Gastrocnemius medialis (tissue), 4 donors: ENCODE measurements around the gene PPM1K. TPM values are rescaled to one million over a fixed set of nuclear protein-coding genes. Genes with fewer than 3 reads are reported as not detected.

Source experiments
- ATAC-seq, 2 donors: fragments of 150-250 bp; one replicate each; pipeline ENCODE4 v1.9.1; 2016
- DNase-seq, 2 donors: peaks; one replicate each; pipeline ENCODE4 v3.0.0-alpha.2; 2019
- H3K27ac ChIP-seq, 4 donors: fragments of 200-600 bp; sonication (generic); 1 replicate in 1 of 4; 2 replicates in 3 of 4; pipeline ENCODE4 v1.5.1; 2016 to 2018; ENCODE audit warnings: mild to moderate bottlenecking in 2 of 4, moderate library complexity in 1 of 4
- H3K27me3 ChIP-seq, 3 donors: fragments of 200-600 bp; sonication (generic) in 2 of 3; 1 replicate in 1 of 3; 2 replicates in 2 of 3; pipeline versions ENCODE4 v1.5.1 to v1.6.0; 2016 to 2019; ENCODE audit warnings: mild to moderate bottlenecking in 1 of 3, moderate library complexity in 1 of 3
- H3K36me3 ChIP-seq, 2 donors: fragments of 200-600 bp; sonication (generic) in 1 of 2; one replicate each; pipeline ENCODE4 v1.5.1; 2017 to 2018
- H3K4me1 ChIP-seq, 2 donors: fragments of 200-600 bp; sonication (generic) in 1 of 2; one replicate each; pipeline ENCODE4 v1.5.1; 2016 to 2017; ENCODE audit warnings: mild to moderate bottlenecking in 2 of 2
- H3K4me3 ChIP-seq, 4 donors: fragments of 200-600 bp; sonication (generic) in 3 of 4; 1 replicate in 1 of 4; 2 replicates in 3 of 4; pipeline ENCODE4 v1.5.1; 2016 to 2019; ENCODE audit warnings: mild to moderate bottlenecking in 2 of 4
- H3K9me3 ChIP-seq, 3 donors: fragments of 200-600 bp; sonication (generic) in 2 of 3; 1 replicate in 1 of 3; 2 replicates in 2 of 3; pipeline ENCODE4 v1.5.1; 2016 to 2019
- CTCF ChIP-seq, 5 experiments: fragments of 450-650 bp in 3 of 5; fragments of 200-600 bp in 2 of 5; sonication (generic) in 2 of 5; IDR thresholded peaks in 4 of 5; conservative IDR thresholded peaks in 1 of 5; 1 replicate in 4 of 5; 2 replicates in 1 of 5; pipeline ENCODE4 v1.5.1; 2016 to 2019; ENCODE audit warnings: antibody characterized with exemption in 5 of 5, mild to moderate bottlenecking in 3 of 5, moderate library complexity in 3 of 5
- POLR2A ChIP-seq, 2 donors: fragments of 450-650 bp; IDR thresholded peaks; one replicate each; pipeline ENCODE4 v1.6.1; 2017; ENCODE audit warnings: antibody characterized with exemption in 2 of 2, mild to moderate bottlenecking in 2 of 2, moderate library complexity in 2 of 2
- in situ Hi-C, 4 donors: fragments of 200-750 bp; cut with MboI; loops; one replicate each; pipeline versions ENCODE4 v1.15.0 to v1.8.0; 2017; ENCODE audit warnings: low sequenced_read_pairs in 4 of 4
- intact Hi-C: fragments of 100-400 bp; cut with DNase I; formaldehyde crosslinking; loops from one replicate; pipeline ENCODE4 v1.15.1; 2023; ENCODE audit warnings: low total_unique reads
- total RNA-seq, 4 donors: library from RNA; depleted of rRNA; stranded (reverse); fragments of >200 nt; gene quantifications; one replicate each; pipeline versions ENCODE4 v1.1.0 to v1.2.3, GENCODE V29; 2016

Gene PPM1K
- total RNA-seq, 4 donors from 2014 or later, result 3.3 to 9.5 (median 6.9) TPM

GRCh38 chr4:88230461-88230891, 53.9 kb downstream of the PPM1K start:
- TF ChIP-seq POLR2A (IDR thresholded peaks at IDR 0.05) (no peak), CTCF (IDR thresholded peaks at IDR 0.05 in 4 of 5, conservative IDR thresholded peaks at IDR 0.05 in 1 of 5) (no peak)
- H3K36me3 ChIP-seq, result no peaks in the 10 kb centered on the region
- ATAC-seq (no peak), DNase-seq (no peak)
- H3K9me3 ChIP-seq, result no peaks in the 10 kb centered on the region
- no peak overlapping the region for H3K4me3 ChIP-seq
- no peak overlapping the region for H3K27ac ChIP-seq
- intact Hi-C loops (no loop called here), in situ Hi-C loops (no loop called here)
- peaks cover 11 to 12% of the 10 kb centered on the region in 2 donors for H3K4me1 ChIP-seq
- H3K27me3 ChIP-seq, result no peaks in the 10 kb centered on the region

- no peak overlapping the region for H3K27ac ChIP-seq
- no peak overlapping the region for H3K4me3 ChIP-seq
- no peaks in the 10 kb centered on the region for H3K27me3 ChIP-seq
- no peak for DNase-seq
- in situ Hi-C loops, result loop anchor here in 1 of 4 donors (5.0 to 10.0 kb wide), 2 partner anchors 47 to 285 kb away; no protein-coding TSS in a partner anchor
- intact Hi-C loops, result no loop called here
- peaks cover 11 to 12% of the 10 kb centered on the region in 2 donors for H3K4me1 ChIP-seq
- H3K9me3 ChIP-seq, result no peaks in the 10 kb centered on the region
- TF ChIP-seq CTCF (IDR thresholded peaks at IDR 0.05 in 4 of 5, conservative IDR thresholded peaks at IDR 0.05 in 1 of 5), result no peak
- TF ChIP-seq POLR2A (IDR thresholded peaks at IDR 0.05), result no peak
- ATAC-seq, result no peak
- H3K36me3 ChIP-seq, result no peaks in the 10 kb centered on the region
These were observed 56.6 kb downstream of the PPM1K start for GRCh38 chr4:88227734-88228133.

- H3K27me3 ChIP-seq, result no peaks in the 10 kb centered on the region
- in situ Hi-C loops, result loop anchor here in 1 of 4 donors (5.0 to 10.0 kb wide), 2 partner anchors 49 to 286 kb away; no protein-coding TSS in a partner anchor
- H3K4me3 ChIP-seq, result no peak overlapping the region
- peaks cover 6 to 7% of the 10 kb centered on the region in 2 donors for H3K4me1 ChIP-seq
- no peak for TF ChIP-seq POLR2A (IDR thresholded peaks at IDR 0.05)
- TF ChIP-seq CTCF (IDR thresholded peaks at IDR 0.05 in 4 of 5, conservative IDR thresholded peaks at IDR 0.05 in 1 of 5), result no peak
- no peaks in the 10 kb centered on the region for H3K36me3 ChIP-seq
- no peaks in the 10 kb centered on the region for H3K9me3 ChIP-seq
- no peak for DNase-seq
- ATAC-seq, result no peak
- H3K27ac ChIP-seq, result no peak overlapping the region
- intact Hi-C loops, result no loop called here
These were observed 58.2 kb downstream of the PPM1K start for GRCh38 chr4:88226143-88226542.

GRCh38 chr4:88225232-88226105, 58.9 kb downstream of the PPM1K start:
- no peaks in the 10 kb centered on the region for H3K27me3 ChIP-seq
- intact Hi-C loops (no loop called here), in situ Hi-C loops (loop anchor here in 1 of 4 donors (5.0 to 10.0 kb wide), 2 partner anchors 49 to 287 kb away; no protein-coding TSS in a partner anchor)
- H3K9me3 ChIP-seq, result no peaks in the 10 kb centered on the region
- DNase-seq (no peak), ATAC-seq (no peak)
- no peaks in the 10 kb centered on the region for H3K36me3 ChIP-seq
- no peak overlapping the region for H3K4me3 ChIP-seq
- TF ChIP-seq POLR2A (IDR thresholded peaks at IDR 0.05) (no peak), CTCF (IDR thresholded peaks at IDR 0.05 in 4 of 5, conservative IDR thresholded peaks at IDR 0.05 in 1 of 5) (no peak)
- H3K27ac ChIP-seq, result no peak overlapping the region
- peaks cover under 1 to 2% of the 10 kb centered on the region in 2 donors for H3K4me1 ChIP-seq
